ENCODE results near the gene ARHGDIA.

Gene ARHGDIA

DNA sequence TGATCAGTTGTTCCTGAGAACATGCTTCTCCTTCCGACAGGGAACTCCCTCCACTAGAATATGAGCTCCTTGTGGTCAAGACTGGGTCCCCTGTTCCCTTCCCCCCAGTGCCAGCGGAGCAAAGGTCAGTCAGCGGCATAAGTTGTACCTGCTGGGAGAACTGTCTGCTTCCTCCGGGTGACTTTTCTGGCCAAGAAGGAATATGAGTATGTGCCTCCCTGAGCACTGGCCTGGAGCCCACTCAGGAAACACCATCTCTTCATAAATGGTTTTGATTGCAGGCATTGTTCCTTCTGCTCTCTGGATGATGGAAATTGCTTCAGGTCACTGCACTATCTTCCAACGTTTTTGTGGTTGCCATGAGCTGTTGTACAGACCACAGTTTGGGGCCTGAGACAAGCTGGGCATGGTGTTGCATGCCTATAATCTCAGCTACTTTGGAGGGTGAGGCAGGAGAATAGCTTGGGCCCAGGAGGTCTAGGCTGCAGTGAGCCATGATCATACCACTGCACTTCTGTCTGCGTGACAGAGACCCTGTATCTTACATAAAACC is 7.9 kb downstream of the ARHGDIA start:
- TF ChIP-seq POLR2A (IDR thresholded peaks at IDR 0.05; ENCODE audit: extremely low read depth, insufficient read length) (no peak), MAX (IDR thresholded peaks at IDR 0.05; ENCODE audit: low read depth, low read length) (no peak), MYC (IDR thresholded peaks at IDR 0.05; ENCODE audit: low read depth, low read length) (no peak), CTCF (IDR thresholded peaks at IDR 0.05; ENCODE audit: low read depth, low read length) (no peak)
- peak; percentile 61 for DNase-seq (ENCODE audit: low read depth)
- H3K4me3 ChIP-seq (ENCODE audit: low read depth, low read length): peak overlapping the region; percentile 28

DNA sequence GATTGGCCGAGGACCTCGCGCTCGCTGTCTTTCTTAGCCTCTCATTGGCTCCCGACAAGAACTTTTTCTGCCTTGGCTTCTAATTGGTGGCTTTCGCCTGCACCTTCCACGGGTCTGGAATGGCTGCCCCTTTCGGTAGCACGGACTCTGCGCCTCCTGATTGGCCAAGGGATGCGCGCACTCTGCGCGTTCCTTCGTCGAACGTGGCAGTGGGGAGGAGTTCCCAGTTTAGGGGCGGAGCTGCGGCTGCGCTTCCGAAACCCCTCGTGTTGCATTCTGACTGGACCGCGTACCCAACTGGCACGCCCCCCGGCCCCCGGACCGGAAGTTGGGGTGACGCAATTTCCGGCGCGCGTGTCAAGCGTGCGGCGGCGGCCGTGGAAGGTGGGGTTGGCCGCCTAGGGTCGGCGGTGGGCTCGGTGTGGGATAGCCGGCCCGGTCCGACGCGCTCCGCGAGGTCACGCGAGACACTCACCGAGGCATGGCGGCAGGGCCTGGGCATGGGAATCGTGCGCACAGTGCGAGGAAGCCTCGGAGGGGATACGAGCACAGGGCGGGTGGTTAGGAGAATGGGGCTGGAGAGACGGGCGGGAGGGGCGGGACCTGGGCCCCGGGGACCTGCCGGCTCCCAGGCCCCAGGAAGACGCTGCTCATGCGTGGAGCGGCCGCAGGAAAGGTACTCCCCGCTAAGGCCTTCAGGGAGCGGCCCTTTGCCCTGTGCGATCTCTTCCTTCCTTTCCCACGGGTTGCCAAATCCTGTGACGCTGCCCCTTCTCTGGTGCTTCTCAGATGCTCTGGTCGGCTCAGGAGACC is 10.2 kb downstream of the ARHGDIA start:
- TF ChIP-seq POLR2A (IDR thresholded peaks at IDR 0.05; ENCODE audit: extremely low read depth, insufficient read length) (peak; percentile 82), MYC (IDR thresholded peaks at IDR 0.05; ENCODE audit: low read depth, low read length) (peak; percentile 93), MAX (IDR thresholded peaks at IDR 0.05; ENCODE audit: low read depth, low read length) (peak; percentile 86), CTCF (IDR thresholded peaks at IDR 0.05; ENCODE audit: low read depth, low read length) (no peak)
- peak overlapping the region; percentile 80 for H3K4me3 ChIP-seq (ENCODE audit: low read depth, low read length)
- peak; percentile 100 for DNase-seq (ENCODE audit: low read depth)

- TF ChIP-seq CTCF (IDR thresholded peaks at IDR 0.05; ENCODE audit: low read depth, low read length): no peak
- peak; percentile 70 for TF ChIP-seq MYC (IDR thresholded peaks at IDR 0.05; ENCODE audit: low read depth, low read length)
- TF ChIP-seq MAX (IDR thresholded peaks at IDR 0.05; ENCODE audit: low read depth, low read length): peak; percentile 46; the same call in 1 of the 2 replicates
- peak; percentile 91 for TF ChIP-seq POLR2A (IDR thresholded peaks at IDR 0.05; ENCODE audit: extremely low read depth, insufficient read length)
- DNase-seq (ENCODE audit: low read depth): no peak
- peak within 1 kb of the TSS; percentile 84 for H3K4me3 ChIP-seq (ENCODE audit: low read depth, low read length)
Measured at GRCh38 chr17:81859906-81860755, 11.0 kb downstream of the ARHGDIA start, which contains the start of gene P4HB. TSS of gene P4HB (minus strand) at chr17:81860535. CDS start at chr17:81860471, 64 bp downstream.

DNA sequence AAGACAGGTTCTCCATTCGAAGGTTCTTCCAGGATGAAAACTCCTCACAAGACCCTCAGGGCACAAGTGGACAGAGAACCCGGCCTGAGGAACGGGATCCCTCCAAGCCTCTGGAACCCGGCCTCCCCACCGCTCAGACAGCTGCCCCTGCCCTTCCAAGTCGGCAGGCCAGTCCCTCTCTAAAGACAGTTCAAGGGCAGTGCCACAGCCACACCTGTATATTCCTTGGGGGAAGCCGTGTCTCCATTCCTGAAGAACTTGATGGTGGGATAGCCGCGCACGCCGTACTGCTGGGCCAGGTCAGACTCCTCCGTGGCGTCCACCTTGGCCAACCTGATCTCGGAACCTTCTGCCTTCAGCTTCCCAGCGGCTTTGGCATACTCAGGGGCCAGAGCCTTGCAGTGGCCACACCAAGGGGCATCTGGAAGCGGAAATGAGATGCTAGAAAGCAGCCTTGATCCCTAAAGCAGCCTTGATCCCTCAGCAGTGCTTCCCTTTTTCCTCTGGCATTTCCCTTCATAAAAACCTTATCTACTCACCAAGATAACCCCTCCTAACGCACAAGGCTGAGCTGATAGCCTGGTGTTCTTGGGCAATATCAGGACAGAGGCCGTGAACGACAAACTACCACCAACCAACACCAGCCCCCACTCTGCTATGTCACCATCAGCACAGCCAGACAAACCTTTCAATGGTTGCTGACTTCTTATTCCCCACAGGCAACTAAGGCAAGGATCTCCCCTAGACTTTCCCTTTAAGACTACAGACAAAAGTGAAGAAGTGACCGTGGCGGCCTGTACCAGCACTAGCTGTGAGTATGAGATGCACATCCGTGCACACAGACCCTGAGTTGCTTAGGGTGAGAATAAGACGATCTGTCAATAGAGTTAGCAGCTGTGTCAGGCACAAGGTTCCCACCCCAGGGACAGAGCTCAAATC is 11.9 kb downstream of the ARHGDIA start:
- H3K4me3 ChIP-seq (ENCODE audit: low read depth, low read length): peak overlapping the region; percentile 84
- no peak for TF ChIP-seq CTCF (IDR thresholded peaks at IDR 0.05; ENCODE audit: low read depth, low read length)
- TF ChIP-seq POLR2A (IDR thresholded peaks at IDR 0.05; ENCODE audit: extremely low read depth, insufficient read length): no peak
- no peak for TF ChIP-seq MYC (IDR thresholded peaks at IDR 0.05; ENCODE audit: low read depth, low read length)
- TF ChIP-seq MAX (IDR thresholded peaks at IDR 0.05; ENCODE audit: low read depth, low read length): no peak
- DNase-seq (ENCODE audit: low read depth): peak; percentile 63

Measured in NB4 (cell line).